SW480 (cell line): ENCODE data around the gene U2AF2.

Experiments used
- DNase-seq: peaks from one replicate; pipeline ENCODE4 v3.0.0-alpha.2; 2016; ENCODE audit warnings: low spot score

U2AF2 gene

GRCh38 chr19:55690109-55690768, 35.4 kb downstream of the U2AF2 start:
- no peak for DNase-seq

GRCh38 chr19:55690769-55691545, 36.1 kb downstream of the U2AF2 start:
- no peak for DNase-seq

- DNase-seq: no peak
Measured at GRCh38 chr19:55691561-55692481, 37.0 kb downstream of the U2AF2 start.

- no peak for DNase-seq
Measured at GRCh38 chr19:55692681-55693081, 37.8 kb downstream of the U2AF2 start.

GRCh38 chr19:55693336-55693974, 38.6 kb downstream of the U2AF2 start:
- DNase-seq: no peak

- no peak for DNase-seq
Measured at GRCh38 chr19:55694241-55694655, 39.4 kb downstream of the U2AF2 start.

GRCh38 chr19:55694656-55695491, 40.0 kb downstream of the U2AF2 start:
- no peak for DNase-seq

GRCh38 chr19:55695511-55696290, 40.9 kb downstream of the U2AF2 start:
- no peak for DNase-seq

GRCh38 chr19:55696301-55697068, 41.6 kb downstream of the U2AF2 start:
- no peak for DNase-seq

- no peak for DNase-seq
Measured at GRCh38 chr19:55697069-55697440, 42.2 kb downstream of the U2AF2 start.

GRCh38 chr19:55697698-55698097, 42.9 kb downstream of the U2AF2 start:
- no peak for DNase-seq

- no peak for DNase-seq
Measured at GRCh38 chr19:55698256-55698655, 43.4 kb downstream of the U2AF2 start.

GRCh38 chr19:55699221-55699620, 44.4 kb downstream of the U2AF2 start:
- DNase-seq: no peak

- DNase-seq: no peak
Measured at GRCh38 chr19:55700813-55701212, 46.0 kb downstream of the U2AF2 start.

GRCh38 chr19:55702131-55702627, 47.3 kb downstream of the U2AF2 start:
- DNase-seq: no peak

- no peak for DNase-seq
Measured at GRCh38 chr19:55703790-55704215, 49.0 kb downstream of the U2AF2 start.

GRCh38 chr19:55704494-55705245, 49.8 kb downstream of the U2AF2 start:
- DNase-seq: no peak

- DNase-seq: no peak
Measured at GRCh38 chr19:55705972-55706371, 51.1 kb downstream of the U2AF2 start.

- DNase-seq: no peak
Measured at GRCh38 chr19:55711719-55712118, 56.9 kb downstream of the U2AF2 start.
